HepG2 (cell line): ENCODE measurements around the gene ZFP69B. TPM values are rescaled to one million over a fixed set of nuclear protein-coding genes. Genes with fewer than 3 reads are reported as not detected.

Source experiments
- AGO1 ChIP-seq: fragments of 200-400 bp; formaldehyde crosslinking; IDR thresholded peaks from 2 replicates; pipeline ENCODE4 v1.6.1; 2017; ENCODE audit warnings: mild to moderate bottlenecking, low read depth, low read length, moderate library complexity; ENCODE audit not compliant: poor library complexity, severe bottlenecking
- ATF5 ChIP-seq: sonication (generic); formaldehyde crosslinking; IDR thresholded peaks from 2 replicates; pipeline ENCODE4 v1.4.0; 2020; ENCODE audit warnings: mild to moderate bottlenecking, low read depth, missing genetic modification reagents
- BCL6 ChIP-seq: IDR thresholded peaks from 2 replicates; pipeline ENCODE4 v1.6.1; 2016; ENCODE audit warnings: missing genetic modification reagents, missing compliant biosample characterization
- EP300 ChIP-seq, 3 experiments: sonication (generic) in 1 of 3; formaldehyde crosslinking in 1 of 3; IDR thresholded peaks; 2 replicates each; pipeline versions ENCODE4 v1.5.1 to v1.6.1; 2011 to 2020; ENCODE audit warnings: low read depth in 2 of 3, low read length in 2 of 3, borderline replicate concordance in 1 of 3, improper control_type of control experiment in 1 of 3, mild to moderate bottlenecking in 1 of 3, missing genetic modification reagents in 1 of 3, moderate library complexity in 1 of 3
- FOXA1 ChIP-seq, 2 experiments: fragments of 450-650 bp in 1 of 2; sonication (generic) in 1 of 2; formaldehyde crosslinking in 1 of 2; IDR thresholded peaks; 2 replicates each; pipeline versions ENCODE4 v1.4.0 to v1.6.1; 2016 to 2020; ENCODE audit warnings: missing genetic modification reagents in 1 of 2
- FOXA3 ChIP-seq: IDR thresholded peaks from 2 replicates; pipeline ENCODE4 v1.6.1; 2016; ENCODE audit warnings: missing genetic modification reagents, missing compliant biosample characterization
- FOXO1 ChIP-seq: sonication (generic); formaldehyde crosslinking; IDR thresholded peaks from 2 replicates; pipeline ENCODE4 v1.4.0; 2020; ENCODE audit warnings: missing genetic modification reagents
- GATAD2A ChIP-seq: IDR thresholded peaks from 2 replicates; pipeline ENCODE4 v1.6.1; 2016
- HDAC2 ChIP-seq: sonication (generic); formaldehyde crosslinking; IDR thresholded peaks from 2 replicates; pipeline ENCODE4 v1.4.0; 2020; ENCODE audit warnings: missing genetic modification reagents
- HNF4A ChIP-seq: sonication (generic); formaldehyde crosslinking; IDR thresholded peaks from 2 replicates; pipeline ENCODE4 v1.4.0; 2020; ENCODE audit warnings: missing genetic modification reagents
- IRF2 ChIP-seq: IDR thresholded peaks from 2 replicates; pipeline ENCODE4 v1.6.1; 2018; ENCODE audit warnings: missing genetic modification reagents, missing compliant biosample characterization
- NCOA5 ChIP-seq: sonication (generic); formaldehyde crosslinking; IDR thresholded peaks from 2 replicates; pipeline ENCODE4 v1.4.0; 2020; ENCODE audit warnings: missing genetic modification reagents
- NR2C2 ChIP-seq: sonication (generic); formaldehyde crosslinking; IDR thresholded peaks from 2 replicates; pipeline ENCODE4 v1.4.0; 2020; ENCODE audit warnings: missing genetic modification reagents, mild to moderate bottlenecking, moderate library complexity, borderline replicate concordance
- PITX1 ChIP-seq: sonication (generic); formaldehyde crosslinking; IDR thresholded peaks from 2 replicates; pipeline ENCODE4 v1.5.1; 2020; ENCODE audit warnings: mild to moderate bottlenecking, missing genetic modification reagents
- REPIN1 ChIP-seq: sonication (generic); formaldehyde crosslinking; IDR thresholded peaks from 2 replicates; pipeline ENCODE4 v1.8.0; 2022; ENCODE audit warnings: missing genetic modification reagents, low read depth, mild to moderate bottlenecking, borderline replicate concordance
- SMAD3 ChIP-seq: sonication (generic); formaldehyde crosslinking; IDR thresholded peaks from 2 replicates; pipeline ENCODE4 v1.4.0; 2020; ENCODE audit warnings: missing genetic modification reagents
- SOX13 ChIP-seq, 3 experiments: fragments of 450-650 bp in 1 of 3; sonication (generic) in 1 of 3; formaldehyde crosslinking in 1 of 3; IDR thresholded peaks in 2 of 3; conservative IDR thresholded peaks in 1 of 3; 2 replicates each; pipeline versions ENCODE4 v1.5.0 to v1.6.1; 2016 to 2020; ENCODE audit warnings: antibody characterized with exemption in 1 of 3, mild to moderate bottlenecking in 1 of 3, missing compliant biosample characterization in 1 of 3, missing genetic modification reagents in 1 of 3, moderate library complexity in 1 of 3
- SOX6 ChIP-seq, 2 experiments: fragments of 450-650 bp in 1 of 2; sonication (generic) in 1 of 2; formaldehyde crosslinking in 1 of 2; IDR thresholded peaks; 2 replicates each; pipeline versions ENCODE4 v1.4.0 to v1.6.1; 2017 to 2020; ENCODE audit warnings: antibody characterized with exemption in 1 of 2, mild to moderate bottlenecking in 1 of 2, missing genetic modification reagents in 1 of 2
- ZNF20 ChIP-seq: sonication (generic); formaldehyde crosslinking; IDR thresholded peaks from 2 replicates; pipeline ENCODE4 v1.4.0; 2020; ENCODE audit warnings: mild to moderate bottlenecking, moderate library complexity, missing genetic modification reagents
- ZNF432 ChIP-seq: sonication (generic); formaldehyde crosslinking; IDR thresholded peaks from 2 replicates; pipeline ENCODE4 v1.5.0; 2020; ENCODE audit warnings: missing genetic modification reagents, mild to moderate bottlenecking, borderline replicate concordance
- ZNF747 ChIP-seq: sonication (generic); formaldehyde crosslinking; IDR thresholded peaks from 2 replicates; pipeline ENCODE4 v1.8.1; 2023; ENCODE audit warnings: missing genetic modification reagents, mild to moderate bottlenecking, borderline replicate concordance
- ZNF782 ChIP-seq: sonication (generic); formaldehyde crosslinking; IDR thresholded peaks from 2 replicates; pipeline ENCODE4 v1.4.0; 2020; ENCODE audit warnings: missing genetic modification reagents, mild to moderate bottlenecking, borderline replicate concordance
- polyA plus RNA-seq, 8 experiments: library from polyadenylated mRNA; depleted of rRNA in 3 of 8; stranded (reverse) in 7 of 8; unstranded in 1 of 8; fragments of >200 nt; fragmentation: Illumina TruSeq in 4 of 8; extraction: Trizol in 4 of 8; gene quantifications; 2 replicates each; pipeline versions ENCODE4 v1.2.1 to v1.2.3, GENCODE V29; 2011 to 2016; ENCODE audit warnings: low read depth in 4 of 8, missing spikeins in 1 of 8, mixed read lengths in 1 of 8; ENCODE audit not compliant: insufficient read depth in 1 of 8
- total RNA-seq, 5 experiments: library from RNA; depleted of rRNA; stranded (reverse); fragments of >200 nt; fragmentation: Illumina TruSeq; extraction: Trizol; gene quantifications; 2 replicates each; pipeline ENCODE4 v1.2.3, GENCODE V29; 2016; ENCODE audit warnings: low read depth in 1 of 5
- TF ChIP-seq, protein P1 (sequence below): sonication (generic); formaldehyde crosslinking; IDR thresholded peaks from 2 replicates; pipeline ENCODE4 v1.8.0; 2022; ENCODE audit warnings: mild to moderate bottlenecking, missing genetic modification reagents, moderate library complexity
- TF ChIP-seq, protein P2 (sequence below): sonication (generic); formaldehyde crosslinking; conservative IDR thresholded peaks from 2 replicates; pipeline ENCODE4 v1.4.0; 2020; ENCODE audit warnings: mild to moderate bottlenecking, missing genetic modification reagents, moderate library complexity

Gene ZFP69B
- total and polyA plus RNA-seq, 2 of the 13 experiments (the other 11 are each of a cell fraction or from before 2014, with no cell fraction given): 4.6 to 7.7 TPM

- TF ChIP-seq SOX13 (IDR thresholded peaks at IDR 0.05): no peak
- TF ChIP-seq SOX13 (CRISPR knock-in tag; conservative IDR thresholded peaks at IDR 0.05 in 1 of 2, IDR thresholded peaks at IDR 0.05 in 1 of 2): peak in 1 of 2 experiments; percentile 40; a peak in 1 of 4 replicates
- peak in 1 of 2 experiments; percentile 75; a peak in 1 of 4 replicates for TF ChIP-seq EP300 (IDR thresholded peaks at IDR 0.05; ENCODE audit: low read depth in 2 of 2, low read length in 2 of 2)
- TF ChIP-seq EP300 (CRISPR knock-in tag; IDR thresholded peaks at IDR 0.05; ENCODE audit: borderline replicate concordance): no peak
- TF ChIP-seq ZNF20: no peak
- TF ChIP-seq FOXO1 (CRISPR knock-in tag): peak; percentile 11; the same call in 1 of the 2 replicates
- TF ChIP-seq NR2C2 (CRISPR knock-in tag): 0 out of 2 replicates have a peak, but pooled peaks have one; percentile 34
- TF ChIP-seq, protein P1, sequence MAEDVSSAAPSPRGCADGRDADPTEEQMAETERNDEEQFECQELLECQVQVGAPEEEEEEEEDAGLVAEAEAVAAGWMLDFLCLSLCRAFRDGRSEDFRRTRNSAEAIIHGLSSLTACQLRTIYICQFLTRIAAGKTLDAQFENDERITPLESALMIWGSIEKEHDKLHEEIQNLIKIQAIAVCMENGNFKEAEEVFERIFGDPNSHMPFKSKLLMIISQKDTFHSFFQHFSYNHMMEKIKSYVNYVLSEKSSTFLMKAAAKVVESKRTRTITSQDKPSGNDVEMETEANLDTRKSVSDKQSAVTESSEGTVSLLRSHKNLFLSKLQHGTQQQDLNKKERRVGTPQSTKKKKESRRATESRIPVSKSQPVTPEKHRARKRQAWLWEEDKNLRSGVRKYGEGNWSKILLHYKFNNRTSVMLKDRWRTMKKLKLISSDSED (CRISPR knock-in tag): no peak
- no peak for TF ChIP-seq SOX6 (IDR thresholded peaks at IDR 0.05)
- peak; percentile 50; the same call in 1 of the 2 replicates for TF ChIP-seq SOX6 (CRISPR knock-in tag; IDR thresholded peaks at IDR 0.05)
- TF ChIP-seq FOXA3 (CRISPR knock-in tag): 0 out of 2 replicates have a peak, but pooled peaks have one; percentile 19
- no peak for TF ChIP-seq ZNF747 (CRISPR knock-in tag)
- peak; percentile 85 for TF ChIP-seq PITX1
- TF ChIP-seq, protein P2, sequence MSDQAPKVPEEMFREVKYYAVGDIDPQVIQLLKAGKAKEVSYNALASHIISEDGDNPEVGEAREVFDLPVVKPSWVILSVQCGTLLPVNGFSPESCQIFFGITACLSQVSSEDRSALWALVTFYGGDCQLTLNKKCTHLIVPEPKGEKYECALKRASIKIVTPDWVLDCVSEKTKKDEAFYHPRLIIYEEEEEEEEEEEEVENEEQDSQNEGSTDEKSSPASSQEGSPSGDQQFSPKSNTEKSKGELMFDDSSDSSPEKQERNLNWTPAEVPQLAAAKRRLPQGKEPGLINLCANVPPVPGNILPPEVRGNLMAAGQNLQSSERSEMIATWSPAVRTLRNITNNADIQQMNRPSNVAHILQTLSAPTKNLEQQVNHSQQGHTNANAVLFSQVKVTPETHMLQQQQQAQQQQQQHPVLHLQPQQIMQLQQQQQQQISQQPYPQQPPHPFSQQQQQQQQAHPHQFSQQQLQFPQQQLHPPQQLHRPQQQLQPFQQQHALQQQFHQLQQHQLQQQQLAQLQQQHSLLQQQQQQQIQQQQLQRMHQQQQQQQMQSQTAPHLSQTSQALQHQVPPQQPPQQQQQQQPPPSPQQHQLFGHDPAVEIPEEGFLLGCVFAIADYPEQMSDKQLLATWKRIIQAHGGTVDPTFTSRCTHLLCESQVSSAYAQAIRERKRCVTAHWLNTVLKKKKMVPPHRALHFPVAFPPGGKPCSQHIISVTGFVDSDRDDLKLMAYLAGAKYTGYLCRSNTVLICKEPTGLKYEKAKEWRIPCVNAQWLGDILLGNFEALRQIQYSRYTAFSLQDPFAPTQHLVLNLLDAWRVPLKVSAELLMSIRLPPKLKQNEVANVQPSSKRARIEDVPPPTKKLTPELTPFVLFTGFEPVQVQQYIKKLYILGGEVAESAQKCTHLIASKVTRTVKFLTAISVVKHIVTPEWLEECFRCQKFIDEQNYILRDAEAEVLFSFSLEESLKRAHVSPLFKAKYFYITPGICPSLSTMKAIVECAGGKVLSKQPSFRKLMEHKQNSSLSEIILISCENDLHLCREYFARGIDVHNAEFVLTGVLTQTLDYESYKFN: peak; percentile 60; the same call in 1 of the 2 replicates
- peak; percentile 24; the same call in 1 of the 2 replicates for TF ChIP-seq HDAC2 (CRISPR knock-in tag)
- TF ChIP-seq REPIN1: peak; percentile 94; the same call in 1 of the 2 replicates
- peak; percentile 57 for TF ChIP-seq HNF4A (CRISPR knock-in tag)
- TF ChIP-seq GATAD2A (CRISPR knock-in tag): peak; percentile 16; the same call in 1 of the 2 replicates
- TF ChIP-seq NCOA5 (CRISPR knock-in tag): no peak
- TF ChIP-seq ATF5 (CRISPR knock-in tag): no peak
- peak; percentile 51; the same call in 1 of the 2 replicates for TF ChIP-seq IRF2 (CRISPR knock-in tag)
- TF ChIP-seq FOXA1 (IDR thresholded peaks at IDR 0.05): no peak
- TF ChIP-seq FOXA1 (CRISPR knock-in tag; IDR thresholded peaks at IDR 0.05): 0 out of 2 replicates have a peak, but pooled peaks have one; percentile 33
- TF ChIP-seq AGO1: no peak
- no peak for TF ChIP-seq ZNF782
- TF ChIP-seq BCL6 (CRISPR knock-in tag): peak; percentile 51
- TF ChIP-seq SMAD3: no peak
- no peak for TF ChIP-seq ZNF432
These were observed 35.9 kb upstream of the ZFP69B start (continued) for GRCh38 chr1:40414331-40414730.
